ENCODE results near the gene NCK2. TPM values are rescaled to one million over a fixed set of nuclear protein-coding genes. Genes with fewer than 3 reads are reported as not detected.

Gene NCK2
- total RNA-seq, 1 donor from 2014 or later: 42.3 TPM

DNA sequence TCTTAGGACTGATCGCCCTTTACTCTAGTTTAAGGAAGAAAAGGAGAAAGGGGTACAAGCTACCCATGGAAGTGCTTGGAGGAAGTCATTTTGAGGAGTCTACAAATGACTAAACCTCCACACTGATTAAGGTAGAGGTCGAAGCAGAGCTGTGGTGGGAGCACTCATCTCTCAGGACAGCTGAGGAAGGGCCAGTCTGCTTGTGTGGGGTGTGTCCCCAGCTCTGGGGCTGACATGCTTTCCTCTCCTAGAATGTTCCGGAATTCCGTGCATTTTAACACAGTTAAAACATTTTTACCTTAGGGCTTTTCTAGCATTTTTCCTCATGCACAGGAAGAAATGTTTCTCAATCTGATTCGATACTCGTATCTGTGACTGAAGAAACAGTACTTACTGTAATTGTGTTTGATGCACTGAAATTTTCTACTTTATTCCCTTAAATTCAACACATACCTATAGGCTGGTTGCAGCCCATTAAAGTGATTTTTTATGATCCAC, 135.1 kb downstream of the NCK2 start:
- peaks cover 8 to 13% (median 10%) of the 10 kb centered on the region in 3 donors for H3K36me3 ChIP-seq (ENCODE audit: control insufficient read depth in 3 of 3, insufficient read depth in 3 of 3, low read length in 3 of 3)
- H3K27ac ChIP-seq (ENCODE audit: low read depth, low read length): no peak overlapping the region
- no peaks in the 10 kb centered on the region for H3K27me3 ChIP-seq (ENCODE audit: control insufficient read depth in 3 of 3, insufficient read depth in 3 of 3, low read length in 3 of 3)
- H3K4me3 ChIP-seq (ENCODE audit: low read length in 3 of 3): no peak overlapping the region
- H3K9me3 ChIP-seq (ENCODE audit: control insufficient read depth in 3 of 3, low read length in 3 of 3): no peaks in the 10 kb centered on the region
- H3K4me1 ChIP-seq (ENCODE audit: control insufficient read depth in 3 of 3, insufficient read depth in 3 of 3, low read length in 3 of 3): peaks cover 26 to 35% (median 32%) of the 10 kb centered on the region in 3 donors
- H3K9ac ChIP-seq (ENCODE audit: low read depth in 1 of 3, low read length in 3 of 3): no peak overlapping the region

DNA sequence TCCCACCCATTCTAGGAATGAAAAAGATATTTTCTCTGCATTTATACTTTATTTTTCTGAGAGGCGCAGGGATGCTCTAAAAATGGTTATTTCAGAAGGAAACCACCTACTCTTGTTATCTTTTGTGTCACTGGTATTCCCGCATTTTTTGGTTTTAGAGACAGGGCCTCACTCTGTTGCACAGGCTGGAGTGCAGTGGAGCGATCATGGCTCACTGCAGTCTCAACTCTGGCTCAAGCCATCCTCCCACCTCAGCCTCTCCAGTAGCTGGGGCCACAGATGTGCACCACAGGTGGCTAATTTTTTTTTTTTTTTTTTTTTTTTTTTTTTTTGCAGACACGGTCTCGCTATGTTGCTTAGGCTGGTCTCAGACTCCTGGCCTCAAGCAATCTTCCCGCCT, 135.9 kb downstream of the NCK2 start:
- H3K36me3 ChIP-seq (ENCODE audit: control insufficient read depth in 3 of 3, insufficient read depth in 3 of 3, low read length in 3 of 3): peaks cover 8 to 13% (median 10%) of the 10 kb centered on the region in 3 donors
- H3K9ac ChIP-seq (ENCODE audit: low read depth in 1 of 3, low read length in 3 of 3): no peak overlapping the region
- no peak overlapping the region for H3K27ac ChIP-seq (ENCODE audit: low read depth, low read length)
- H3K4me3 ChIP-seq (ENCODE audit: low read length in 3 of 3): no peak overlapping the region
- no peaks in the 10 kb centered on the region for H3K9me3 ChIP-seq (ENCODE audit: control insufficient read depth in 3 of 3, low read length in 3 of 3)
- H3K27me3 ChIP-seq (ENCODE audit: control insufficient read depth in 3 of 3, insufficient read depth in 3 of 3, low read length in 3 of 3): no peaks in the 10 kb centered on the region
- H3K4me1 ChIP-seq (ENCODE audit: control insufficient read depth in 3 of 3, insufficient read depth in 3 of 3, low read length in 3 of 3): peaks cover 27 to 30% (median 27%) of the 10 kb centered on the region in 3 donors

DNA sequence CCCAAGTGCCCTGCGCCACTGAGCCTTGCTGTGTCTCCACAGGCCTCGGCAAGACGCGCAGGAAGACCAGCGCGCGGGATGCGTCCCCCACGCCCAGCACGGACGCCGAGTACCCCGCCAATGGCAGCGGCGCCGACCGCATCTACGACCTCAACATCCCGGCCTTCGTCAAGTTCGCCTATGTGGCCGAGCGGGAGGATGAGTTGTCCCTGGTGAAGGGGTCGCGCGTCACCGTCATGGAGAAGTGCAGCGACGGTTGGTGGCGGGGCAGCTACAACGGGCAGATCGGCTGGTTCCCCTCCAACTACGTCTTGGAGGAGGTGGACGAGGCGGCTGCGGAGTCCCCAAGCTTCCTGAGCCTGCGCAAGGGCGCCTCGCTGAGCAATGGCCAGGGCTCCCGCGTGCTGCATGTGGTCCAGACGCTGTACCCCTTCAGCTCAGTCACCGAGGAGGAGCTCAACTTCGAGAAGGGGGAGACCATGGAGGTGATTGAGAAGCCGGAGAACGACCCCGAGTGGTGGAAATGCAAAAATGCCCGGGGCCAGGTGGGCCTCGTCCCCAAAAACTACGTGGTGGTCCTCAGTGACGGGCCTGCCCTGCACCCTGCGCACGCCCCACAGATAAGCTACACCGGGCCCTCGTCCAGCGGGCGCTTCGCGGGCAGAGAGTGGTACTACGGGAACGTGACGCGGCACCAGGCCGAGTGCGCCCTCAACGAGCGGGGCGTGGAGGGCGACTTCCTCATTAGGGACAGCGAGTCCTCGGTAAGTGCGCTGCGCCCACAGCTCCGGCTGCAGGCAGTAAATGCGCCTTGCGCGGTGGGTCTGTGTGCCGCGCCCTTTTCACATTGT, 136.8 kb downstream of the NCK2 start:
- Histone ChIP-seq H3K9ac (ENCODE audit: low read depth in 1 of 3, low read length in 3 of 3) (no peak overlapping the region), H3K27me3 (ENCODE audit: control insufficient read depth in 3 of 3, insufficient read depth in 3 of 3, low read length in 3 of 3) (no peaks in the 10 kb centered on the region), H3K9me3 (ENCODE audit: control insufficient read depth in 3 of 3, low read length in 3 of 3) (no peaks in the 10 kb centered on the region), H3K4me3 (ENCODE audit: low read length in 3 of 3) (no peak overlapping the region), H3K36me3 (ENCODE audit: control insufficient read depth in 3 of 3, insufficient read depth in 3 of 3, low read length in 3 of 3) (peaks cover 8 to 13% (median 10%) of the 10 kb centered on the region in 3 donors), H3K4me1 (ENCODE audit: control insufficient read depth in 3 of 3, insufficient read depth in 3 of 3, low read length in 3 of 3) (peaks cover 34 to 39% (median 35%) of the 10 kb centered on the region in 3 donors), H3K27ac (ENCODE audit: low read depth, low read length) (no peak overlapping the region)

DNA sequence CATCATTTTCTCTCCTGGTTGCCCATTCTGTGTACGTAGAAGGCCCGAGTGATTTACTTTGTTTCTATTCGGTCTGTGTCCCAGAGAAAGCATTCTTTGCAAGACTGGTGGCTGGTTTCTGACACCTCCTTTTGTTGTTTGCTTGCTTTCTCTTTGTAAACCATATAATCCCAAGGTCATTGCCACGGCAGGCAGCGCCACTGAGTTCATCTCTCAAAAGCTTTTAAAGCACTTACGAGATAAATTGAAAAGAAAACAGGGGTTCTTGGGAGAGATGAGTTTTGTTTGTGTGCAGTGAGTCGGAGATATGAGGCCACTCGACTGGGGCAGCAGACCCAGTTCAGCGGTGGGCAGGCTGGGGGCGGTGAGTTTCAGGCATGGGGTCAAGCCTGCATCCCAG, 137.6 kb downstream of the NCK2 start:
- no peaks in the 10 kb centered on the region for H3K27me3 ChIP-seq (ENCODE audit: control insufficient read depth in 3 of 3, insufficient read depth in 3 of 3, low read length in 3 of 3)
- H3K27ac ChIP-seq (ENCODE audit: low read depth, low read length): no peak overlapping the region
- peaks cover 8 to 13% (median 10%) of the 10 kb centered on the region in 3 donors for H3K36me3 ChIP-seq (ENCODE audit: control insufficient read depth in 3 of 3, insufficient read depth in 3 of 3, low read length in 3 of 3)
- no peaks in the 10 kb centered on the region for H3K9me3 ChIP-seq (ENCODE audit: control insufficient read depth in 3 of 3, low read length in 3 of 3)
- H3K4me1 ChIP-seq (ENCODE audit: control insufficient read depth in 3 of 3, insufficient read depth in 3 of 3, low read length in 3 of 3): peaks cover 39% of the 10 kb centered on the region in 3 donors
- H3K4me3 ChIP-seq (ENCODE audit: low read length in 3 of 3): no peak overlapping the region
- no peak overlapping the region for H3K9ac ChIP-seq (ENCODE audit: low read depth in 1 of 3, low read length in 3 of 3)

DNA sequence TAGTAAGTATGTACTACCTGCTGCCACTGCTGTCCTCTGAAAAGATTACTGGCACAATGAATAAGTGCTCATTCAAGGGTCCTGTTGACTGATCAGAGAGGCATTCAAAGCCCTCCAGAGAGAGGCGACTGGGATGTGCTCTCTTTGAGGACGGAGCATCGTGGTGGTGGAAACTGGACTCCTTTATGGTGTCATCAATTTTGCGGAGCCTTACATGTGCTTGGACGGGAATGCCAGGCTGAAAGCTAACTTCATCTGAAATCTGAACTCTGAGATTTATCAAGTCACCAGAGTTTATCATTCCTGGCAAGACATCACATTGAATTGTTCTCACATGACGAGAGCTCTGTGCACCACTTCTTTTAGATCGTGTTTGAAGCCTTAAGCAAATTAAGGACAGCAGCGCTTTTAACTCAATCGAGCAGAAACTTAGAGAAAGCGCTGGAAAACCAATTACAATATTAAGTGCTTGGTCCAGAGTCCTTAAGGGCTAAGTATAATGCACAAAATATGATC, 138.3 kb downstream of the NCK2 start:
- no peak overlapping the region for H3K4me3 ChIP-seq (ENCODE audit: low read length in 3 of 3)
- no peaks in the 10 kb centered on the region for H3K27me3 ChIP-seq (ENCODE audit: control insufficient read depth in 3 of 3, insufficient read depth in 3 of 3, low read length in 3 of 3)
- H3K27ac ChIP-seq (ENCODE audit: low read depth, low read length): peak overlapping the region; percentile 17
- H3K36me3 ChIP-seq (ENCODE audit: control insufficient read depth in 3 of 3, insufficient read depth in 3 of 3, low read length in 3 of 3): peaks cover 8 to 13% (median 10%) of the 10 kb centered on the region in 3 donors
- no peak overlapping the region for H3K9ac ChIP-seq (ENCODE audit: low read depth in 1 of 3, low read length in 3 of 3)
- H3K9me3 ChIP-seq (ENCODE audit: control insufficient read depth in 3 of 3, low read length in 3 of 3): no peaks in the 10 kb centered on the region
- peaks cover 36 to 41% (median 38%) of the 10 kb centered on the region in 3 donors for H3K4me1 ChIP-seq (ENCODE audit: control insufficient read depth in 3 of 3, insufficient read depth in 3 of 3, low read length in 3 of 3)

DNA sequence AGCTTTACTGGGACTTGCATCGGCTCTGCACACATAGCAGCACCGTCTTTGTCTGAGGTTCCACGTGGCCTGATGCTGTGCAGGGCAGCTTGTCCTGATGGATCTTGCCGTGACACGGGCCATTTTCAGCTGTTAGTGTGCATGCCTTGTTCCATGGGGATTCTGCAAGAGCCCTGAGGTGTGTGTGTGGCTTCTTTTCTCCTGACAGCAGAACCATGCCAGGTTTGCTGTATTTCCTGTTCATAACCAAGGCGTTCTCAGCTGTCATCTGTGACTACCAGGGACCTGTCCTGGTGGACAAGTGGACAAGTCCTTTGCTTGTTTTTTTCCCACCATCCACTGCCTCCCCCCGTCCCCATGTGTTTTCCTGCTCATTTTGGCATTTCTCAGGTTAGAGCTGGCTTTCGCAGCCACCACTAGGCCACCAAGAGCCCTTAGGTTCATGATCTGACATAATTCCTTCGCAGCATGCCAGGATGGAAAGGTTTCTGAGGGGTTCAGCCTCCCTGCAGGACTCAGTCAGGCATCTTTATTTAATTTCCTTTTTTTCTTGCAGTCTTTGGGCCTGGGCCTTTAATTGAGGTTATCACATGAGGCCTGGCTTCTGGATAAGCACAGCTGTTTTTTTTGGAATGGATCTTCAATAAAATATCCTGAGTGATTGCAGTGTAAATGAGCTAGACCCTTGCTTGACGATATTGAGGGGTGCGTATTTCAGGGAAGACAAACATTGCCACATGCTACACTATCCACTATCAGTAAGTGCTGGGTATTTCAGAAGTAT, 139.4 kb downstream of the NCK2 start:
- no peaks in the 10 kb centered on the region for H3K9me3 ChIP-seq (ENCODE audit: control insufficient read depth in 3 of 3, low read length in 3 of 3)
- no peak overlapping the region for H3K9ac ChIP-seq (ENCODE audit: low read depth in 1 of 3, low read length in 3 of 3)
- H3K4me1 ChIP-seq (ENCODE audit: control insufficient read depth in 3 of 3, insufficient read depth in 3 of 3, low read length in 3 of 3): peaks cover 36 to 41% (median 38%) of the 10 kb centered on the region in 3 donors
- H3K36me3 ChIP-seq (ENCODE audit: control insufficient read depth in 3 of 3, insufficient read depth in 3 of 3, low read length in 3 of 3): peaks cover 8 to 13% (median 10%) of the 10 kb centered on the region in 3 donors
- H3K27me3 ChIP-seq (ENCODE audit: control insufficient read depth in 3 of 3, insufficient read depth in 3 of 3, low read length in 3 of 3): no peaks in the 10 kb centered on the region
- no peak overlapping the region for H3K27ac ChIP-seq (ENCODE audit: low read depth, low read length)
- H3K4me3 ChIP-seq (ENCODE audit: low read length in 3 of 3): no peak overlapping the region

DNA sequence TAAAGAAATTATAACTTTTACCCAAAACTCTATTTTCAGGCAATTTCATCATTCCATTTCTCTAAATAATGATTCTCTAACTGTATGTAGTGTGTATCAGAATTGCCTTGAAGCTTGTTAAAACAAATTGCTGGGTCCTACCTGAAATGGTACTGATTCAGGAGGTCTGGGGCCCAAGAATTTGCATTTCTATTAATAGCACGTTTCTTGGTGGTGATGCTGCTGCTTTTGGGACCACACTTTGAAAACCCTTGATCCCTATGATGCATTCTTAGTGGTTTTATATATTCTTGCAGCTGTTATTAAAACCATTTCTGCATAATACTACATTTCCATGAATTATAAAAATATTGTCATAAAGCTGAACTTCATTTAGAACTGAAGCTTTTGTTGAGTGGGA, 140.7 kb downstream of the NCK2 start:
- peaks cover 8 to 13% (median 10%) of the 10 kb centered on the region in 3 donors for H3K36me3 ChIP-seq (ENCODE audit: control insufficient read depth in 3 of 3, insufficient read depth in 3 of 3, low read length in 3 of 3)
- no peak overlapping the region for H3K4me3 ChIP-seq (ENCODE audit: low read length in 3 of 3)
- H3K27me3 ChIP-seq (ENCODE audit: control insufficient read depth in 3 of 3, insufficient read depth in 3 of 3, low read length in 3 of 3): no peaks in the 10 kb centered on the region
- H3K9ac ChIP-seq (ENCODE audit: low read depth in 1 of 3, low read length in 3 of 3): no peak overlapping the region
- H3K9me3 ChIP-seq (ENCODE audit: control insufficient read depth in 3 of 3, low read length in 3 of 3): no peaks in the 10 kb centered on the region
- no peak overlapping the region for H3K27ac ChIP-seq (ENCODE audit: low read depth, low read length)
- H3K4me1 ChIP-seq (ENCODE audit: control insufficient read depth in 3 of 3, insufficient read depth in 3 of 3, low read length in 3 of 3): peaks cover 36 to 41% (median 38%) of the 10 kb centered on the region in 3 donors

DNA sequence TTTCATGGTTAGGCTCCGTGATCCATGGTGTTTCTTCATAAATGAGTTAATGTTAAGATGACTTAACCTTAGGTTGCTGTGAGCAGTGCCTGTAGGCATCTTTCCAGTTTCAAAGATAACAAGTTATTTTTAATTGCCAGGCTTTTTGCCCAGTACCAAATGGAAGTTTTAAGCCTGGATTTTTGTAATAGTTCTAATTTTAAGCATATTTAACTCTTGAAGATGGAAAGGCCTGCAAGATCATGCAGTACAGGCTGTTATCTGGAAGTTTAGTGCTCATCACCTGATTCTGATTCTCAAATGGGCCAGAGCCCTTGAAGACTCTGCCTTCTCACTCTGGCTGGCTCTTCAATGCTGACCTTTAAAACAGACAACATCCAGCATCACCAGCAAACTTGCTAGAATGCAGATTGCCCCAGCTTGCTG, 141.3 kb downstream of the NCK2 start:
- Histone ChIP-seq H3K9ac (ENCODE audit: low read depth in 1 of 3, low read length in 3 of 3) (no peak overlapping the region), H3K4me1 (ENCODE audit: control insufficient read depth in 3 of 3, insufficient read depth in 3 of 3, low read length in 3 of 3) (peaks cover 36 to 41% (median 38%) of the 10 kb centered on the region in 3 donors), H3K27me3 (ENCODE audit: control insufficient read depth in 3 of 3, insufficient read depth in 3 of 3, low read length in 3 of 3) (no peaks in the 10 kb centered on the region), H3K4me3 (ENCODE audit: low read length in 3 of 3) (peak overlapping the region in 1 of 3 donors; percentile 9), H3K9me3 (ENCODE audit: control insufficient read depth in 3 of 3, low read length in 3 of 3) (no peaks in the 10 kb centered on the region), H3K27ac (ENCODE audit: low read depth, low read length) (peak overlapping the region; percentile 36), H3K36me3 (ENCODE audit: control insufficient read depth in 3 of 3, insufficient read depth in 3 of 3, low read length in 3 of 3) (peaks cover 8 to 12% (median 10%) of the 10 kb centered on the region in 3 donors)

DNA sequence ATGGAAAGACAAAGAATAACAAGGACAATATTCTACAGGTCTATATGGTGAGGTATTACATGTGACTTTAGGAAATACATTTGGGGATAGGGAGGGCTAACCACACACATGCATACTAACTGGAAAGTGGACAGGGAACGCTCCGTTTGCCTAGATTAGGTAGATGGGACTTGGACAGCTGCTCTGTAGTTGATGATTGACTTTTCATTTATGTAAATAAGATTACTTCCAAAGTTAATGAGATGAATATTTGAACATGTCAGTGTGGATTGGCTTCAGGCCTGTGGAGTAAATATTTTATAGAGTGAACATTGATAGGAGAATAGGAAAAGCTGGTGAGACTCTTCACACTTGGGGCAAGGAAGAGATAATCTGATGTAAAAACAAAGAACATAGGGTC, 142.0 kb downstream of the NCK2 start:
- H3K4me3 ChIP-seq (ENCODE audit: low read length in 3 of 3): peak overlapping the region in 1 of 3 donors; percentile 9
- peaks cover 36 to 41% (median 38%) of the 10 kb centered on the region in 3 donors for H3K4me1 ChIP-seq (ENCODE audit: control insufficient read depth in 3 of 3, insufficient read depth in 3 of 3, low read length in 3 of 3)
- H3K9ac ChIP-seq (ENCODE audit: low read depth in 1 of 3, low read length in 3 of 3): no peak overlapping the region
- no peaks in the 10 kb centered on the region for H3K9me3 ChIP-seq (ENCODE audit: control insufficient read depth in 3 of 3, low read length in 3 of 3)
- peaks cover 3 to 6% (median 3%) of the 10 kb centered on the region in 3 donors for H3K36me3 ChIP-seq (ENCODE audit: control insufficient read depth in 3 of 3, insufficient read depth in 3 of 3, low read length in 3 of 3)
- peak overlapping the region; percentile 36 for H3K27ac ChIP-seq (ENCODE audit: low read depth, low read length)
- no peaks in the 10 kb centered on the region for H3K27me3 ChIP-seq (ENCODE audit: control insufficient read depth in 3 of 3, insufficient read depth in 3 of 3, low read length in 3 of 3)
